ENCODE data around the gene CCDC33.

- TF ChIP-seq CTCF (IDR thresholded peaks at IDR 0.05) (no peak), POLR2AphosphoS5 (IDR thresholded peaks at IDR 0.05; ENCODE audit: low read depth, low read length) (no peak), REST (IDR thresholded peaks at IDR 0.05; ENCODE audit: insufficient read depth in 1 of 2, low read depth in 2 of 2, low read length in 1 of 2) (no peak)
Measured at GRCh38 chr15:74337146-74337545, 101.0 kb downstream of the CCDC33 start.

Measured in Panc1 (cell line).